GM18508 (cell line): Measurements from ENCODE around the gene INPP5A.
A peak's percentile ranks its signal among the peaks of the same experiment; 100 is the strongest.
"Not testable (repeated sequence)": the region's sequence is repeated elsewhere in the genome, so short reads cannot be mapped to it uniquely, and the experiment has no call there.

Experiments used
- ATAC-seq: cut with Tn5 transposase; IDR thresholded peaks from one replicate; pipeline ENCODE4 v1.9.1; 2021; ENCODE audit warnings: moderate number of reproducible peaks; ENCODE audit not compliant: insufficient read depth, unreplicated experiment

Gene INPP5A

GRCh38 chr10:132546567-132547420, 9.2 kb downstream of the INPP5A start:
- no peak for ATAC-seq

GRCh38 chr10:132547421-132547861, 9.9 kb downstream of the INPP5A start:
- no peak for ATAC-seq

DNA sequence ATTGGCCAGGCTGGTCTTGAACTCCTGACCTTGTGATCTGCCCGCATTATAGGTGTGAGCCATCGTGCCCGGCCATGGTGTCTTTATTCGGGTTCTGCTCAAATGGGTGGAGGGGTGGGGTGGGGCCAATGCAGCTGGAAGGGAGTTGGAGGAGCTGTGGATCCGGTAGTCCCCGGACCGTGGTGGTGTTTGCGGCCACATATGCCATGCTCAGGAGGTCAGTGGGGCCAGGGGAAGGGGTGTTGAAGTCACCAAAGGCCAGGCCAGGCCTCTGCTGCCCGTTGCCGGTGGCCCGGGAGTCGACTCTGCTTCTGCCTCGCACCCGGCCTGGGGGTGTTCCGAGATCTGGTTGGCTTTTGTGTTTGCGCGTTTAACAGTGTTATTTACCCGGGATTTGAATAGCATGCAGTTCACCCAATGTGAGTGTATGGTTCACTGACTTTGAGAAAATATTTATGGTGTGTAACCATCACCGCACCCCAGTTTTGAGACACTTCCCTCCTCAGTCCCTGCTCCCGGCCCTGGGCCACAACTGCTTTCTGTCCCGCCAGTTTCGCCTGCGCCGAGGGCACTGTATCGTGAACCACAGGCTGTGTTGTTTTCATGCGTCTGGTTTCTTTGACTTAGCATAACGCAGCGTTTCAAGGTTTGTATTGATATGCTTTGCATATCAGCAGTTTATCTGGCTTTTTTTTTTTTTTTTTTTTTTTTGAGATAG, 10.7 kb downstream of the INPP5A start:
- no peak for ATAC-seq

- no peak for ATAC-seq
Measured at GRCh38 chr10:132548869-132549268, 11.3 kb downstream of the INPP5A start.

- ATAC-seq, result no peak
Measured at GRCh38 chr10:132549371-132549770, 11.8 kb downstream of the INPP5A start.

DNA sequence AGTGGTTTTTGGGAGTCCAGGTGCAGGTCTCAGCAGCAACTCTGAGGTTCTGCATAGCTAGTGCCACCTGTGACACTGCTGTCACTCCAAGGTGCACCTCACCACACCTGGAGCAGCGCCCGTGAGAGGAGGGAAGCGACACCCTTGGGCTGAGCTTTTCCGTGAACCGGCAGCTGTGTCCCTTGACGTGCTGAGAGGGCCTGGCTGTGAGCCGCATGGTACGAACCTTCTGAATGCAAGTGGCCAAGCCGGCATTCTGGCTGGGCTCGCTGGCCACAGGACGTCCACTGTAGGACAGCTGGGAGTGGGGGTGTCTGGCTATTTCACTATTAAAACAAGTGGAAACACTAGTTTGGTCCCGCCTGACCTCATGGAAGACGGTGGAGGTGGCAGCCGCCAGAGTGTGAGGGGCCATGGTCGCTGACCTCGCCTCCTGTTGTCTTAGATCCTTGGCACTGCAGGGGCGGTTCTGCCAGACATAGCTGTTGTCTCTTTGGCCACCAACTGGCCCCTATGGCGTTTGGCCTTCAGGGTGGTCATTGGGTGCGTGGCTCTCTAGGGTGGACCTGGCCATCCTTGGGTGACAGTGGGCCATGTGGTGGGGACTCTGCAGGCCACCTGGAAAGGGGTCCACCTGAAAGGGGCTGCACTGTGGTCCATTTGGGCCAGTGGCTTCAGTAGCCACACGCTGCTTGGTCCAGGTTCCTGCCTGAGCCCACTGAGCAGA, 12.9 kb downstream of the INPP5A start:
- no peak for ATAC-seq

DNA sequence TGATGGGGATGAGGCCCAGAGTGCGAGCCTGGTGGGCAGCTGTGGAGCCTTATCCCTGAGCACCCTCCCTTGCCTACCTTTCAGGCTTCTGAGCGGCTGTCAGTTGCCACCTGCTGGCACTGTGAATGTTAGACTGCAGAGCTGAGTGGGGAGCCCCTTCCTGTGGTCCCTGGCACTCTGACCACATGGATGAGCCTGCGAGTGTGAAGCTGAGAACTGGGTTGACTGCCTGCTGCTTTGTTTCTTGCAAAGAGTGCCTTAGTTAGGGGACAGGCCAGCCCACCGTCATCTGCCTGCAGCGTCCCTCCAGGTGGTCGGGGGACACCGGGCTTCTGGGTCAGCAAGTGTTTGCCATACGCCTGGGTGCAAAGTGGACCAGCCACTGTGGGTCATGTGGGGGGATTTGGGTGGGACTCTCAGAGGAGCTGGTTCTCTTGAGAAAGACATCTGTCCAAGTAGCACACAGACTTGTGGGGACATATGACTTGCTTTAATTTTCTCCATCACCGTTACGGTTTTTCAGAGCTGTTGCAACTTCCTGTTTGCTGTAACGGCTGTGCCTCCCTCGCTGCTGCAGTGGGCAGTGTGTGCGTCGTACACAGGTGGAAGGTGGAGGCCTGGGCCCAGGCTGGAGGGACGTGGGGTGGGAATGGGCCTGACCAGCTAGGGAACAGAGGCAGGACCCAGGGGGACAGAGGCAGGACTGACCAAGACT, 13.7 kb downstream of the INPP5A start:
- ATAC-seq, result peak; percentile 45

GRCh38 chr10:132551808-132552130, 14.2 kb downstream of the INPP5A start:
- no peak for ATAC-seq

DNA sequence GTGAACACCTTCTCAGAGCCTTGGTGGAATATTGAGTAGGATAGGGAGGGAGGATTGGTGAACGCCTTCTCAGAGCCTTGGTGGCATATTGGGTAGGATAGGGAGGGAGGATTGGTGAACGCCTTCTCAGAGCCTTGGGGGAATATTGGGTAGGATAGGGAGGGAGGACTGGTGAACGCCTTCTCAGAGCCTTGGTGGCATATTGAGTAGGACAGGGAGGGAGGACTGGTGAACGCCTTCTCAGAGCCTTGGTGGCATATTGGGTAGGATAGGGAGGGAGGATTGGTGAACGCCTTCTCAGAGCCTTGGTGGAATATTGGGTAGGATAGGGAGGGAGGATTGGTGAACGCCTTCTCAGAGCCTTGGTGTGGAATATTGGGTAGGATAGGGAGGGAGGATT, 15.0 kb downstream of the INPP5A start:
- not testable (repeated sequence) for ATAC-seq

DNA sequence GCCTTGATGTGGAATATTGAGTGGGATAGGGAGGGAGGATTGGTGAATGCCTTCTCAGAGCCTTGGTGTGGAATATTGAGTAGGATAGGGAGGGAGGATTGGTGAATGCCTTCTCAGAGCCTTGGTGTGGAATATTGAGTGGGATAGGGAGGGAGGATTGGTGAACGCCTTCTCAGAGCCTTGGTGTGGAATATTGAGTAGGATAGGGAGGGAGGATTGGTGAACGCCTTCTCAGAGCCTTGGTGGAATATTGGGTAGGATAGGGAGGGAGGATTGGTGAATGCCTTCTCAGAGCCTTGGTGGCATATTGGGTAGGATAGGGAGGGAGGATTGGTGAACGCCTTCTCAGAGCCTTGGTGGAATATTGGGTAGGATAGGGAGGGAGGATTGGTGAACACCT, 16.0 kb downstream of the INPP5A start:
- not testable (repeated sequence) for ATAC-seq

DNA sequence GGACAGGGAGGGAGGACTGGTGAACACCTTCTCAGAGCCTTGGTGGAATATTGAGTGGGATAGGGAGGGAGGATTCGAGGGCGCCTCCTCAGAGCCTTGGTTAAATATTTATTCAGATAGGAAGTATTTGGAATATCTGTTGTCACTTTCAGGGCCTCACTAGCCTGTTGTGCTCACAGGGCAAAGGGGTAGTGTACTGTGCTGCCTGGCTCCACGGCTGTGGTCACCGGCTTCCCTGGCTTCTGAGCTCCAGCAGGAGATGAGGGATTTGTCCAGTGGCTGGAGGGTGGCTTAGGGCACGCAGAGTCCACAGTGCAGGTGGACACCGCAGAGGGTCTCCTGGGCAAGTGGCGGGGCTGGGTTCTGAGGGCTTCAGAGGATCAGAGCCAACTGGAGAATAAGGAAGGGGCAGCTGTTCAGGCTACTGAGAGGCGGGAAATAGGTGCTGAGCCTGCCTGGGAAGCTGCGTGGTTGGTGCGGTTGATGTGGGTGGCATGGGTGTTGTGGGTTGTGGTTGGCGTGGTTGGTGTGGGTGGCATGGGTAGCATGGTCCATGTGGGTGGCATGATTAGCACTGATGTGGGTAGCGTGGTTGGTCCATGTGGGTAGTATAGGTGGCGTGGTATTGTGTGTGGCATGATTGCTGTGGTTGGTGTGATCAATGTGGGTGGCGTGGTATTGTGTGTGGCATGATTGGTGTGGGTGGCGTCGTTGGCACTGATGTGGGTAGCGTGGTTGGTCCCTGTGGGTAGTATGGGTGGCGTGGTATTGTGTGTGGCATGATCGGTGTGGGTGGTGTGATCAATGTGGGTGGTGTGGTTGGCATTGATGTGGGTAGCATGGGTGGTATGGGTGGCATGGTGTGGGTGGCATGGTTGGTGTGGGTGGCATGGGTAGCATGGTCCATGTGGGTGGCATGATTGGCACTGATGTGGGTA, 16.7 kb downstream of the INPP5A start:
- no peak for ATAC-seq

GRCh38 chr10:132554991-132555647, 17.5 kb downstream of the INPP5A start:
- no peak for ATAC-seq

GRCh38 chr10:132555648-132556575, 18.3 kb downstream of the INPP5A start:
- no peak for ATAC-seq

DNA sequence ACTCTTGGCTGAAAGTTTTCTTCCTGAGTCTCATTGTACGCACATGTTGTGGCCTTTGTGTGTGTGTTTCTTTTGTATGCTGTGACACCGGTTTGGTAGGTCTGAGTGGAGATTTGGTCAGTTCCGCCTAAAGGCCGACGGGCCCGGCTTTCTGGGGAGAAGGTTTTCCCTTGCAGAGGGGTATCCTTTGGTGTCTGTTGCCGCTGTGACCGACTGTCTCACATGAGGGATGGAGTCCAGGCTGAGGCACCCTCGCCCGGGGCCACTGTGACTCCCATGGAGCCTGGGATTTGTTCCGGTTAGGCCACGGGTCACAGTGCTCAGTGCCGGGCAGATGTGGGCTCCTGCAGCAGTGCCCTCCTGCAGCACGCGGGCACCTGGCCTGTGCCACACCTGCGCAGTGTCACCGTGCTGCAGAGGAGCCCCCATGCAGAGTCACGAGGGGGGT, 19.4 kb downstream of the INPP5A start:
- ATAC-seq, result no peak

DNA sequence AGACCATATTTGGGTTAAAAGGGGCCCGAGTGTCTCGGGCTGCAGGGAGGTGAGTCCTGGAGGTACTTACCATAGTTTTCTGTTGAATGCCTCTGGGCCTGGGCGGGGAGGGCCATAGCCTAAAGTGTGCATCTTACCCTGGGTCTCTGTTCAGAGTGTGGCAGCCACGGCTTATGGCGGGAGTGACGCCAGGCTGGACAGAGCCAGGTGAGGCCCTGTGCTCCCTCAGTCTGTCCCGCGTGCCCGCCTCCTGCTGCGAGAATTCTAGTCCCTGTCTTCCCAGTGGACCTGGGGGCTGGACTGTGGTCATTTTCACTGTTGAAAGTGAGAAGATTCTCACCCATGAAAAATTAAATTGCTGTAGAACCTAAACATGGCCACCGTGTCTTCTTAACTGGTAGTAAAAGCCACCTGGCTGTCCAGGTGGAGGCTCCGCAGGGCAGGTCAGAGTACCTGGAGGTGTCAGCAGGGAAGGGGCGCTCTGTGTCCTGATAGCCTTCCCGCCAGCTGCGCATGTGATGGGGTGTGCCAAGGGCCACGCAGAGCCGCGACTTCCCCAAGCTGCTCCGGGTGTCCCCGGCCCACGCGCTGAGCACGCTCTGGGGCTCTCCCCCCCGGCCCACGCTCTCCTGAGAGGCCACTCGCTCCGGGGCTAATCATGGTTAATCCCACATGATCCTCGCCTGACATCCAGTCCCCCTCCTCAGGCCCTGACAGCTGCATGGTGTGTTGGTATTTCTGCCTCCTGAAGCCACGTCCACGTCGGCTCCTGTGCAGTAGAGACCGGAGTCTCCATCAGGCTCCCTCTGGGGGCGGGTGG, 20.3 kb downstream of the INPP5A start:
- ATAC-seq, result no peak

GRCh38 chr10:132558516-132559413, 21.2 kb downstream of the INPP5A start:
- ATAC-seq, result no peak
